ENCODE data around the gene KMT5C. TPM values are rescaled to one million over a fixed set of nuclear protein-coding genes. Genes with fewer than 3 reads are reported as not detected.

Gene KMT5C
- total RNA-seq, 2 donors from 2014 or later: 29.2 to 31.3 TPM

- peaks cover 7 to 16% of the 10 kb centered on the region in 2 donors for H3K36me3 Mint-ChIP-seq (ENCODE audit: insufficient read depth in 2 of 2)
- H3K4me3 Mint-ChIP-seq: no peak overlapping the region
- no peaks in the 10 kb centered on the region for H3K9me3 Mint-ChIP-seq
- H3K4me1 Mint-ChIP-seq (ENCODE audit: low read depth): peaks cover 30% of the 10 kb centered on the region
- no peaks in the 10 kb centered on the region for H3K27me3 Mint-ChIP-seq (ENCODE audit: low read depth)
- DNase-seq (no peak), ATAC-seq (replicated peaks in 1 of 2) (peak in 1 of 2 donors; percentile 6)
- H3K27ac Mint-ChIP-seq: no peak overlapping the region
Observed at GRCh38 chr19:55392820-55393761, 53.4 kb downstream of the KMT5C start.

Other genes with a start within 250 kb of the KMT5C start
- gene PPP1R12C, start 222.2 kb upstream of the KMT5C start, total RNA-seq: 10 to 100 TPM; 65.7 to 71.6 TPM
- gene TNNT1, start 190.7 kb upstream of the KMT5C start, total RNA-seq: 1 to 10 TPM in 1 of 2 donors, under 1 TPM in 1; 0.49 to 1.3 TPM
- under 1 TPM in 1 of 2 donors, not detected in 1; 0.91 TPM for gene TNNI3, start 182.1 kb upstream of the KMT5C start, total RNA-seq
- under 1 TPM; 0.46 TPM for gene DNAAF3, start 173.3 kb upstream of the KMT5C start, total RNA-seq
- gene SYT5, start 159.6 kb upstream of the KMT5C start, total RNA-seq: 1 to 10 TPM in 1 of 2 donors, under 1 TPM in 1; 0.44 to 1.9 TPM
- gene PTPRH, start 130.4 kb upstream of the KMT5C start, total RNA-seq: not detected
- gene TMEM86B, start 111.1 kb upstream of the KMT5C start, total RNA-seq: 10 to 100 TPM in 1 of 2 donors, 1 to 10 TPM in 1; 8.5 to 12.8 TPM
- 100 to 1,000 TPM; 177 to 202 TPM for gene PPP6R1, start 80.9 kb upstream of the KMT5C start, total RNA-seq
- gene HSPBP1, start 59.8 kb upstream of the KMT5C start, total RNA-seq: 10 to 100 TPM; 23.9 to 31.1 TPM
- 10 to 100 TPM; 13.0 to 19.6 TPM for gene BRSK1, start 55.9 kb upstream of the KMT5C start, total RNA-seq
- gene TMEM150B, start 14.5 kb upstream of the KMT5C start, total RNA-seq: not detected
- 1 to 10 TPM; 3.1 to 7.4 TPM for gene COX6B2, start 14.8 kb downstream of the KMT5C start, total RNA-seq
- gene GARIN5B, start 23.4 kb downstream of the KMT5C start, total RNA-seq: under 1 TPM in 1 of 2 donors, not detected in 1; 0.07 TPM
- 1 to 10 TPM; 4.0 to 5.4 TPM for gene IL11, start 30.6 kb downstream of the KMT5C start, total RNA-seq
- not detected for gene TMEM190, start 37.0 kb downstream of the KMT5C start, total RNA-seq
- 10 to 100 TPM in 1 of 2 donors, 1 to 10 TPM in 1; 7.5 to 11.7 TPM for gene TMEM238, start 44.4 kb downstream of the KMT5C start, total RNA-seq
- 1,000 to 10,000 TPM; 3,217 to 3,413 TPM for gene RPL28, start 46.1 kb downstream of the KMT5C start, total RNA-seq
- 100 to 1,000 TPM; 192 to 223 TPM for gene UBE2S, start 67.9 kb downstream of the KMT5C start, total RNA-seq
- under 1 TPM in 1 of 2 donors, not detected in 1; 0.17 TPM for gene SHISA7, start 103.4 kb downstream of the KMT5C start, total RNA-seq
- gene ISOC2, start 121.8 kb downstream of the KMT5C start, total RNA-seq: 10 to 100 TPM; 19.5 to 20.3 TPM
- not detected for gene C19orf85, start 124.9 kb downstream of the KMT5C start, total RNA-seq
- 1 to 10 TPM; 7.9 to 9.0 TPM for gene ZNF628, start 136.7 kb downstream of the KMT5C start, total RNA-seq
- 10 to 100 TPM; 19.2 to 20.5 TPM for gene NAT14, start 145.3 kb downstream of the KMT5C start, total RNA-seq
- gene SSC5D, start 148.6 kb downstream of the KMT5C start, total RNA-seq: 1 to 10 TPM; 1.2 to 1.7 TPM
- not detected for gene SBK2, start 197.3 kb downstream of the KMT5C start, total RNA-seq
- not detected for gene SBK3, start 205.7 kb downstream of the KMT5C start, total RNA-seq
- gene ZNF579, start 241.0 kb downstream of the KMT5C start, total RNA-seq: 1 to 10 TPM; 9.3 to 9.4 TPM

Measured in activated T-cell treated with anti-CD3 and anti-CD28 coated beads, Interleukin-2, amount 50 U/mL, for 72 hours (primary cell).